ENCODE measurements around the gene POLR1E.

POLR1E gene

DNA sequence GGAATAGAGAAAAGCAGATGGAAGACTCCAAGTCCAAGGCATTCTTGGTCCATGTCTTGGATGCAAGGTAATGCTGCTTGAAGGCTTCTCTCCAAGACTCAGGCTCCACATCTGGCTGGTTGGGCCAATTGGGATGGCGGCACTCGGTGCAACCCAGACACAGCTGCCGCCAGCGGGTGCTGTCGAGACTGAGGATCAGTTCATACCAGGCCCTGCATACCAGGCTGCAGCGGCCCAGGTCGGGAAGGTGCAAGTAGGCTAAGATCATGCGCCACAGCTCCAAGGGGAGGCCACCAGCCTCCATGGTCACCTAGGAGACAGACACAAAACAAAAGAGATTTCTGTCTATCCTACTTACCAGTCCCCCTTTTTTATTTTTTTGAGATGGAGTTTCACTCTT lies 55.7 kb downstream of the POLR1E start:
- Histone ChIP-seq H3K36me3 (replicated peaks) (peaks cover 20% of the 10 kb centered on the region), H3K4me1 (no peaks in the 10 kb centered on the region), H3K27me3 (ENCODE audit: low read depth) (no peaks in the 10 kb centered on the region), H3K4me3 (no peak overlapping the region), H3K9me3 (no peaks in the 10 kb centered on the region)
- in situ Hi-C loops (cut with MboI; ENCODE audit: low sequenced_read_pairs) = no loop called here
- DNase-seq (ENCODE audit: low spot score in 2 of 2) = no peak

- Histone ChIP-seq H3K27me3 (ENCODE audit: low read depth) (no peaks in the 10 kb centered on the region), H3K4me1 (no peaks in the 10 kb centered on the region), H3K9me3 (no peaks in the 10 kb centered on the region), H3K4me3 (no peak overlapping the region), H3K36me3 (replicated peaks) (peaks cover 11% of the 10 kb centered on the region)
- no peak for DNase-seq (ENCODE audit: low spot score in 2 of 2)
- in situ Hi-C loops (cut with MboI; ENCODE audit: low sequenced_read_pairs) = no loop called here
These were observed 56.7 kb downstream of the POLR1E start for GRCh38 chr9:37542488-37542887.

DNA sequence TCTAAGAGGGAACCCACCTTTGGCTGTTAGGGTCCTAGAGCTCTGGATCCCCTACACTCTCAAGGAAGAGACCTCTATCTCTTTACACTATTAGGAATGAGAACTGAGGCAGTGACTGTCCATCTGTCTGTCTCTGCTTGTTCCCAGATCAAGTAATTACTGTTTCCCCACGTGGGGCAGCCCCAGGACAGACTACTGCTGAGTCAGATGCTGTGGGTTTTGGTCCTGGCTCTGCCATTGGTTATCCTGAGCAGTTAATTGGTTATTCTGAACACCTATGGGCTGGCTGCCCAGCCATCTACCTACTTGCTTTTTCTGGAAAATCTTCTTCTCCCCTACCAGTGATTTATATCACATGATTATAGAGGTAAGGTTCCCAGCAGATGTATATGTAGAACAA lies 57.1 kb downstream of the POLR1E start:
- no peak overlapping the region for H3K4me3 ChIP-seq
- peaks cover 7% of the 10 kb centered on the region for H3K36me3 ChIP-seq (replicated peaks)
- in situ Hi-C loops (cut with MboI; ENCODE audit: low sequenced_read_pairs) = no loop called here
- no peaks in the 10 kb centered on the region for H3K27me3 ChIP-seq (ENCODE audit: low read depth)
- no peaks in the 10 kb centered on the region for H3K9me3 ChIP-seq
- H3K4me1 ChIP-seq = no peaks in the 10 kb centered on the region
- DNase-seq (ENCODE audit: low spot score in 2 of 2) = no peak

DNA sequence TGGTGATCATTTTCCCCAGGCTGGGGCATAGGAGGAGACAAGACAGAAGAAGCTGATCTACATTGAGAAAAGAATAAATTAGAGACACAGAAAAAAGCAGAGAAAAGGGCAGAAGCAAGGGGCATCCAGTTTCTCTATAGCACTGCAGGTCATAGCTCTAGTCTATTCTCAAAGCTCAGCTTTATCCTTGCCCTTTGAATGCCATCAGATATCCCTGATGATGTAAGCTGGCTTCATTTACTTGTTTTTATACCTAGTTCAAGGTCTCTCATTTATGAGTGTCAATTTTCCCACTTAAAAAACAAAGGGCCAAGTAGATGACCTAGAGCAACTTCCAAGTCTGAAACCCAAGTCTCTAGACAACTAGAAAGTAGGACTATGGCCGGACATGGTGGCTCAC lies 57.7 kb downstream of the POLR1E start:
- in situ Hi-C loops (cut with MboI; ENCODE audit: low sequenced_read_pairs) = no loop called here

GRCh38 chr9:37547328-37547878 lies 61.7 kb downstream of the POLR1E start:
- DNase-seq (ENCODE audit: low spot score in 2 of 2) = no peak
- H3K9me3 ChIP-seq = no peaks in the 10 kb centered on the region
- no peak overlapping the region for H3K4me3 ChIP-seq
- H3K36me3 ChIP-seq (replicated peaks) = no peaks in the 10 kb centered on the region
- no peaks in the 10 kb centered on the region for H3K4me1 ChIP-seq
- H3K27me3 ChIP-seq (ENCODE audit: low read depth) = no peaks in the 10 kb centered on the region
- in situ Hi-C loops (cut with MboI; ENCODE audit: low sequenced_read_pairs) = no loop called here

More for the DNA sequence above, 57.7 kb downstream of the POLR1E start:
- Histone ChIP-seq H3K4me3 (no peak overlapping the region), H3K4me1 (no peaks in the 10 kb centered on the region), H3K9me3 (no peaks in the 10 kb centered on the region), H3K36me3 (replicated peaks) (peaks cover 6% of the 10 kb centered on the region; the same call in 1 of the 2 replicates), H3K27me3 (ENCODE audit: low read depth) (no peaks in the 10 kb centered on the region)
- no peak for DNase-seq (ENCODE audit: low spot score in 2 of 2)

DNA sequence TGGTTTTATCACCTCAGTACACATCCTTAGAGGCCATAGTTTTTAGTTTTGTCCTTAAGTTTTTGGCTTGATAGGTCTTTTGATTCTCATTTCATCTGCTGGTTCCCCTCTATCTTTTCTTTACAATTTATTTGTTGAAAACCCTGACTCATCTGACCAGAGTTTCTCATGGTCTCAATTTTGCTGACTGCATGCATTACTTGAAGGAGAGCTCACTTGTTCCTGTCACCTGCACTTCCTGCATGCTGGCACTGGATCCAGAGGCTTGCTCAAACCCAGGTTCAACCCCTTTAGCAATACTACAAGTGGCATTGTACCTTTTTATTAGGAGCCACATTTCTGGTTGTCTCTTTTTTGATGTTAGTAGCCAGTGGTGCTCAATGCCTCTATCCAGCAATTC lies 63.8 kb downstream of the POLR1E start:
- Histone ChIP-seq H3K36me3 (replicated peaks) (no peaks in the 10 kb centered on the region), H3K27me3 (ENCODE audit: low read depth) (no peaks in the 10 kb centered on the region), H3K9me3 (no peaks in the 10 kb centered on the region), H3K4me1 (no peaks in the 10 kb centered on the region), H3K4me3 (no peak overlapping the region)
- in situ Hi-C loops (cut with MboI; ENCODE audit: low sequenced_read_pairs) = no loop called here
- DNase-seq (ENCODE audit: low spot score in 2 of 2) = no peak

GRCh38 chr9:37550781-37551180 lies 65.0 kb downstream of the POLR1E start:
- H3K27me3 ChIP-seq (ENCODE audit: low read depth) = no peaks in the 10 kb centered on the region
- no peaks in the 10 kb centered on the region for H3K9me3 ChIP-seq
- no peak for DNase-seq (ENCODE audit: low spot score in 2 of 2)
- no peak overlapping the region for H3K4me3 ChIP-seq
- in situ Hi-C loops (cut with MboI; ENCODE audit: low sequenced_read_pairs) = no loop called here
- H3K36me3 ChIP-seq (replicated peaks) = no peaks in the 10 kb centered on the region
- H3K4me1 ChIP-seq = no peaks in the 10 kb centered on the region

GRCh38 chr9:37551468-37551867 lies 65.7 kb downstream of the POLR1E start:
- no peaks in the 10 kb centered on the region for H3K36me3 ChIP-seq (replicated peaks)
- in situ Hi-C loops (cut with MboI; ENCODE audit: low sequenced_read_pairs) = no loop called here
- H3K27me3 ChIP-seq (ENCODE audit: low read depth) = no peaks in the 10 kb centered on the region
- DNase-seq (ENCODE audit: low spot score in 2 of 2) = no peak
- no peaks in the 10 kb centered on the region for H3K9me3 ChIP-seq
- H3K4me1 ChIP-seq = no peaks in the 10 kb centered on the region
- no peak overlapping the region for H3K4me3 ChIP-seq

DNA sequence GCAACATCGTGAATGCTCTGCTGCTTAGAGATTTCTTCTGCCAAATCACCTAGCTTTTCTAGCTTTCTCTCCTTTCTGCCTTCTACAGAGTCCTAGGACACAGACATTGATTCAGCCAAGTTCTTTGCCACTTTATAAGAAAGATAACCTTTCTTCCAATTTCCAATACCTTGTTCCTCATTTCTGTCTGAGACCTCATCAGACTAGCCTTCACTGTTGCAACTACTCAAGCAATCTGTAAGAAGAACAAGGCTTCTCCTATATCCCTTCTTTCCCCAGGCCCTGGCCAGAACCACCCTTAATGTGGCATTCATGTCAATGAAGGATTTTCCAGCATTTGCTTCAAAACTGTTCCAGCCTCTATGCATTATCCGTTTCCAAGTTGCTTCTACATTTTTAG lies 66.1 kb downstream of the POLR1E start:
- no peaks in the 10 kb centered on the region for H3K36me3 ChIP-seq (replicated peaks)
- H3K27me3 ChIP-seq (ENCODE audit: low read depth) = no peaks in the 10 kb centered on the region
- in situ Hi-C loops (cut with MboI; ENCODE audit: low sequenced_read_pairs) = no loop called here
- H3K4me3 ChIP-seq = no peak overlapping the region
- DNase-seq (ENCODE audit: low spot score in 2 of 2) = no peak
- no peaks in the 10 kb centered on the region for H3K9me3 ChIP-seq
- H3K4me1 ChIP-seq = no peaks in the 10 kb centered on the region

Measured in HAP-1 (cell line).